ENCODE data around the gene KCNN4.

DNA sequence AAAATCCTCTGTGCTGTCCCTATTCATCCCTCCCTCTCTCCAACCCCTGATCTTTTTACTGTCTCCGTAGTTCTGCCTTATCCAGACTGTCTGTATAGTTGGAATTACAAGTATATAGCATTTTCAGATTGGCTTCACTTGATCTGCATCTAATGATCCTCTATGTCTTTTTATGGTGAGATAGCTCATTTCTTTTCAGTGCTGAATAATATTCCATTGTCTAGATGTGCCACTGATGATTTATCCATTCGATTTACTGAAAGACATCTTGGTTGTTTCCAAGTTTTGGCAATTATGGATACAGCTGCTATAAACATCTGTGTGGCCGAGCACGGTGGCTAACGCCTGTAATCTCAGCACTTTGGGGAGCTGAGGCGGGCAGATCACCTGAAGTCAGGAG is 45.8 kb downstream of the KCNN4 start:
- no peak for TF ChIP-seq CTCF (IDR thresholded peaks at IDR 0.05)
- no peak for TF ChIP-seq POLR2A (IDR thresholded peaks at IDR 0.05)
